GM19043 (cell line): ENCODE data around the gene CD300LB.
"Not testable (repeated sequence)": the region's sequence is repeated elsewhere in the genome, so short reads cannot be mapped to it uniquely, and the experiment has no call there.

Source experiments
- ATAC-seq: cut with Tn5 transposase; IDR thresholded peaks from one replicate; pipeline ENCODE4 v1.9.1; 2021; ENCODE audit warnings: low read depth; ENCODE audit not compliant: unreplicated experiment

The CD300LB gene

DNA sequence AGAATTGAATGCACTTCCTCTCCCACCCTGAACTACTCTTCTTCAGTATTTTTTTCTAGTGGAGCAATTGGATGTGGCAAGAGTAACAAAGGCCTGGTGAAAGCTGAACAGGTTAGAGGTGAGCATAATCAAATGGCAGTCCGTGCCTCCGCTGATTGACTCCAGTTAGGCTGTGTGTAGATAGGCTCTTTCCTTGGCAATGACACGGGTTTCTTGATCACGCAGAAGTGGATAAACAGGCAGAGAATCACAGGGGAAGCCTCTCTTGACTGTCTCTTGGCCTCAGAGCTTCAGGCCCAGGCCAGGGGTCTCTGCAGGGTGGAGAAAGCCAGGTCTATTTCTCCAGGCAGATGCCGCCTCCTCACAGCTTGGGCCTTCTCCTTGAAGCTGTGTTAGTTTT is 4.2 kb downstream of the CD300LB start:
- ATAC-seq = no peak

DNA sequence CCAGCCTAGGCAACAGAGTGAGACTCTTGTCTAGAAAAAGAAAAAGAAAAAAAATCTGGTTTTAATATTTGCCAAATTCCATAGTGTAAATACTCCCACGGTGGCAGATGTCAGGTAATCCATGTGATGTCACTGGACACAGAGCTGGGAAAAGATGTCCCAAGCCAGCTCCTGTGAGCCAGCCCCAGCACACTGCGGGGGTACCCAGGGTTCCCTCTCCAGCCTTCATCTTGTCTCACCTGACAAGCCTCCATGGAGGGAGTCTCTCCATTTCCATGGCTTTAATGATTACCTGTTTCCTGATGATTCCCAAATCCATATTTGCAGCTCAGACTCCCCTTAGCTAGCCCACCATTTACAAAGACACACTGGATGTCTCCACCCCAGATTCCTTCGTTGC is 4.6 kb downstream of the CD300LB start:
- no peak for ATAC-seq

DNA sequence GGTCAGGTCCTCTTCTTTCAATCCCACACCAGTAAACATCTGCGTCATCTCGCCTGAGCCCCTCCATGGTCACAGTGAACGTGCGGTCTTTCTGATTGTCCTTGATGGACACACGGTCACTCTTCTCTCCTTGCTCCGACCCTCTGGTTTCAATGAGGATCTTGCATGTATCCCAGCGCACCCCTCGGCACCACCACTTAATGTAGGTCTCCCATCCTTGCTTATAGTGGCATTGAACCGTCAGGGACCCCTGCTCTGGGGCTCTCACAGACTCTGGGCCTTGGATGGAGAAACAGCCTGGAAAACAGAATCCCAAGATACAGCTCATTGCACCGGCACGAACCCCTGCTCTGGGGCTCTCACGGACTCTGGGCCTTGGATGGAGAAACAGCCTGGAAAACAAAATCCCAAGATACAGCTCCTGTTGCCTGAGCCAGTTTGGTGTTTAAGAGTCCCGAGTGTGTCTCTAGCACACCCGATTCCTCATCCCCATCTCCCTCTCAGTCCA is 5.4 kb downstream of the CD300LB start:
- no peak for ATAC-seq

DNA sequence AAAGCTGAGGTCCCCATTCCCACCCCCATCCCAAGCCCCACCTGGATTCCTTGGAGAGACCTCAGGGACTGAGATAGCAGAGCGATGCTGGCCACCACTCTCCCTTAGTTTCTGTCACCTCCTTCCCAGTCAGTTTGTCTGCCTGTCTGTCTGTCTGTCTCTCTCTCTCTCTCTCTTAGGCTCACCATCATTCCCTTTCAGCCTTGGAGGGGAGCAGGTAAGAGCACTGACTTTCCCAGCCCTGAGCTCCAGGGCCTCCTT is 5.9 kb downstream of the CD300LB start:
- ATAC-seq = no peak

DNA sequence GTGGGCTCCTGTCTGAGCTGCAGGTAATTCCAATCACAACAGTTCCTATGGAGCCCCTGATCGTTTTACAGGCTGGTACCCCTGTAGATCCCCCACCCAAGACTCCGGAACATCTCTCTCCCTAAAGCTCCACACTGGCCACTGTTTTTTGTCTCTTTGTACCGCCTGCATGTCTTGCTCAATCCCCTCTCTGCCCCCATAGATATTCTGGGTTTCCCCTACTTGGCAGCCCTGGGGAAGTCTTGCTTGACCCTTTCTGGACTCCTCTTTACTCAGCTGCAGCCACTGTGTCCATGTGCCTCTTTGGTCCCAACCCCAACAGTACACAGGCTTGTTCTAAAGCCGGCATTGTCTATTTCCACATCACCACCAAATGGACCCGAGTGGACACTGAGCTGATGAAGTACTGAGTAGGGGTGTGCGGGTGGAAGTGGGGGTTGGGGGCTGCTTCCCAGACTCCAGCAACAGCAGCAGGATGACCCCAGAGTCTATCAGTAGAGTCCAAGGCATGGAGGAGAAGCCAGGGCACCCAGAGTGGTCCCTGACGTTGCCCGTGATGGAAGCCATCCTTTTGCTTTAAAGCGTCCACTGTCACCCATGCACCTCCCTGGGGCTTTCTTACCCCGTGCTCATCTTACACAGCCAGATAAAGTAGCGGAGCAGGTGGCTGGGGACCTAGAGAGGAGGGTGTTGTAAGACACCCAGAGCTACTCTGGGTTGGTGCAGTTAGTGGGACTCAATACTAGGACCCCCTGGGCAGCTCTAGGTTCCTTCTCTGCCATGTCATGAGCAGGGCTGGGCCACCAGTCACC is 6.4 kb downstream of the CD300LB start:
- no peak for ATAC-seq

DNA sequence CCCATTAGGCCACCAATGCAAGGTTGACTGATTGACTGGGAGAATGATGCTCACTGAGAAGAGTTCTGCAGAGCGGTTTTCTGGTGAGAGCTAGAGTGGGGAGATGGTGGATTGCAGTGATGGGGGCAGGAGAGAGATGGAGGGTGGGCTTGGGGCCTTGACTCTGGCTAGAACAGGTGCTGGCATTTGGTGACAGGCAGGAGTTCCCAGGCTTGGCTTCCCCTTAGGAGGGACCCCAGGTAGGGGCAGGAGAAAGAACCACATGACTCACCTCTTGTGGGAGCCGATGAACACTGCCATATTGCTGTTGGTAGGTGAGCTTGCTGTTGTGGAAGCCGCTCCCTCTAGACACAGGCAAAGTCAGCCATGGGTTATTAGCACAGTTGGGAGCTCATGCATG is 8.0 kb downstream of the CD300LB start:
- ATAC-seq = no peak

DNA sequence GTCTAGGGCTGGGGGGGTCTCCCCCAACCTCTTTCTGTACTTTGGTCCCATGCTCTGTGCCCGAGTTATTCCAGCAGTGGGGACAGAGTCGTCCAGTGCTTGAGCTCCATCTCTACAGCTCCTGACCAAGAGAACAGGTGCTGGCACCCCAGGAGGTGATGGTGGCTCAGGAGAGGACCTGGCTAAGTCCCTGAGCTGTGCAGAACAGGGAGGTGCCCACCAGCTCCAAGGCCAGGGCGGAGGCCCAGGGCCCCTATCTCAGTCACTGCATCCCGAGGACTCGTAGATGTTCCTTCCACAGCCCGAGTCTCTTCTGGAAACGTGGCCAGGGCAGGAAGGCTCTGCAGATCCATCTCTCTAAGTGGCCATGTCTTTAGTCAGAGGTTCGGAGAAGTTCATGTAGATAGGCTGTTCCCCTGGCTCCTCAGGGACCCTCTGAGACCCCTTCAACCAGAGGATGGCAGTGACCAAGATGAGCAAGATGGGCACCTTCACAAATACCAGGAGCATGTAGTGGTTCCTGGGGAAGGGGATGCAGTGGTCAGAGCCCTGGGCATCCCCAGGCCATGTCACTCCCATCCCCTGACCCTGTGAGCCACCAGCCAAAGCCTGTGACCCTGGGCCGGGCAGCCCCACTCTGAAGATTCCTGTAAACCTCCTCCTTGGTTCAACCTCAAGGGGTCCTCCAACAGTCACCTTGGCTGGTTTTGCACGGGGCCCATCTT is 8.7 kb downstream of the CD300LB start:
- ATAC-seq = no peak

DNA sequence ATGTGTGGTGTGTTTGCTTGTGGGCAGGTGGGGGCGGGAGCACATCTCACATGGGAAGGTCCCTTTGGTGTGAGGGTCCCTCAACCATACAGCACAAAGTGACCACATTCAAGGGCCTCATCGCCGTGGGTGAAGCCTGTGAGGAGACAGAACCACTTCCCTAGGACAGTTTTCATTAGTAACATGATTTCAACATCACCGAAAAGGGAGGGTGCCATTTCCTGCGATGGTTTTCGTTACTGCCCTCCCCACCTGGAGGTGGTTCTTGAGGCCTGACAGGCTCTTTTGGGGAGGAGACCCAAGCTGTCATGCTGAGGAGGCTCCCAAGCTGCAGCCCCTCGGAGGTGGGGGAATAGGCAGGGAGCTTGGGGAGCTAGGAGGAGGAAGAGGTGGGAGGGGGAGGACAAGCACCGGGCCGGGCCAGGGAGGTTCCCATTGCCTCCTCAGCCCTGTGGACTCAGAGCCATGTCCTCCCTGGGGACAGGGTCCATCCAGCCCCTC is 9.5 kb downstream of the CD300LB start:
- no peak for ATAC-seq

DNA sequence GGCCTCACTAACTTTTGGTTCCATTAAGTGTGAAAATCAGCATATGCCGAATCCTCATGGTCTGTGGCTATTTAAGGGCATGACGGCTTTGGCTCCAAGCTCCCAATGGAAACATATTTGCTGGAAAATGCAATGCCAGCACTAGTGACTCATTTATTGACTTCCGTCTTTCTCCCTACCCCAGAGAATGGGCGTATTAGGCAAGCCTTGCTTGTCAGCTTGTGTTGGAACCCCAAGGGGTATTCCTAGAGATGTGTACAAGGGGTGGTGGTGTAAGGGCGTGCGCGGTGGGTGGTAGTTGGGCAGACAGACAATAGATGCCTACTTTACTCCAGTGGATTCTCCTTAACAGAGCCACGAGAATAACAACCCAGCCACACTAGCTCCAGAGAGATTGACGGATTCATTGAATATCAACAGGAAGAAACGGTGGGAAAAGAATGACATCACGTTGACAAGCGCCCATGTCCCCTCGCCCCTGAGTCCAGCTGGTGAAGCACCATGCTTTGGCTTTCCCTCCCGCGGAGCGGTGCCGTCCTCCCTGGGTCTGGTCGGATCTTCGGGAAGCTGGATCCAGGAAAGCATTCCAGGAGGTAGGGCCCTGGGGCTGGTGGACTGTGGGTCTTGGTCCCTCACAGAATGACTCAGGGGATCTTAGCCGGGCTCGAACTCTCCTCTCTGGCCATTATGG is 10.3 kb downstream of the CD300LB start:
- ATAC-seq = no peak

DNA sequence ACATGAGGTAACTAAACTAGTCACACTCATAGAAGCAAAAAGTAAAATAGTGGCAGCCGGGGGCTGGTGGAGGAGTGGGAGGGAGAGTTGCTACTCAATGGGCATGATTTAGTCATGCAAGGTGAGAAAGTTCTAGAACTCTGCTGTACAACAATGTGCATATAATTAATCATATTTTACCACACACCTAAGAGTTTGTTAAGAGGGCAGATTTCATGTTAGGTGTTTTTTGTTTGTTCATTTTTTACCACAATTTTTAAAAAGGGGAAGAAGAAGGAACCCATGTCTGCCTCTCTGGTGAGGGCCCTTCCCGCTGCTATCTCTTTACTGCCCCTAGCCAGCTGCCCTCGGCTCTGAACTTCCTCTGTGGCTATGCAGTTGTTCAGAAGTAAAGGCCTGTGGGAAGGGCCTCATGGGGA is 11.2 kb downstream of the CD300LB start:
- ATAC-seq = no peak

DNA sequence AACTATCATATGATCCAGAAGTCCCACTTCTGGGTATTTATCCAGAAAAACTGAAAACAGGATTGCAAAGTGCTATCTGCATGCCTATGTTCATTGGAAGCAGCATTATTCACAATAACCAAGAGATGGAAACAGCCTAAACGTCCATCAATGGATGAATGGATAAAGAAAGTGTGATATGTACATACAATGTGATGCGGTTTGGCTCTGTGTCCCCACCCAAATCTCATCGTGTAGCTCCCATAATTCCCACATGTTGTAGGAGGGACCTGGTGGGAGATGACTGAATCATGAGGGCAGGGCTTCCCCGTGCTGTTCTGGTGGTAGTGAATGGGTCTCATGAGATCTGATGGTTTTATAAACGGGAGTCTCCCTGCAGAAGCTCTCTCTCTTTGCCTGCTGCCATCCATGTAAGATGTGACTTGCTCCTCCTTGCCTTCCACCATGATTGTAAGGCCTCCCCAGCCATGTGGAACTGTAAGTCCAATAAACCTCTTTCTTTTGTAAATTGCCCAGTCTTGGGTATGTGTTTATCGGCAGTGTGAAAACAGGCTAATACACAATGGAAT is 12.8 kb downstream of the CD300LB start:
- ATAC-seq = not testable (repeated sequence)

DNA sequence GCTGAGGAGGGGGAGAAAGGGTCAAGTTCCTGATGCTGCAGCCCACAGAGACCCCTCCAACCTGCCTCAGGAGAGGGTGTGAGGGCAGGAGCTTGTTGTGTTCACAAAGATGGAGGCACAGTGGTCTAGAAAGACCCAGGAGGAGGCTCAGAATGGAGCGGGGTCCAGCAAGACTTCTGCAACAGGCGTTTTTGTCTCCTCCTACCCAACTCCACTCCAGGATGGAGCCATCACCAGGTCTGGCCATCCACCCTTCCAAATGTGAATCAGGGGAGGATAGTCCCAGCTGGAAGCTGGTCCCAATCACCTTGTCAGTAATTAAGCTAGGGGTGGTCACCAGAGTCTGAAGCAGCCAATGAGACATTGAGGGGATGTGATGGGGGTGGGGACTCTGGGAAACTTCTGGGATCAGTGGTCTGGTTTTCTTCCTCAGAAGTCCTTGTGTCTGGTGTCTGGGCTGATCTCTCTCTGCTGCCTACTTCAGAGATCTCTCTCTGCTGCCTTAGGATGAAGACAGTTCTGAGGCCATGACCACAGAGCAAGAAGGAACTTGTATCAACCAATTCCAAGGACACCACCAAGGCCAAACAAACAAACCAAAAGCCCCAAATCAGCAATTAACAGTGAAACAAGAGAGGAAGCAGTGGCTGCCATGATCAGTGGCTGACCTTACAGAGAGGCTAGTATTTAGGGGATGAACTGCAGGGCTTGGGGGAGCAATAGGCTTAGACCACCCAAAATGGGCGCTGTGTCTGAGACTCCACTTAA is 14.5 kb downstream of the CD300LB start:
- no peak for ATAC-seq

DNA sequence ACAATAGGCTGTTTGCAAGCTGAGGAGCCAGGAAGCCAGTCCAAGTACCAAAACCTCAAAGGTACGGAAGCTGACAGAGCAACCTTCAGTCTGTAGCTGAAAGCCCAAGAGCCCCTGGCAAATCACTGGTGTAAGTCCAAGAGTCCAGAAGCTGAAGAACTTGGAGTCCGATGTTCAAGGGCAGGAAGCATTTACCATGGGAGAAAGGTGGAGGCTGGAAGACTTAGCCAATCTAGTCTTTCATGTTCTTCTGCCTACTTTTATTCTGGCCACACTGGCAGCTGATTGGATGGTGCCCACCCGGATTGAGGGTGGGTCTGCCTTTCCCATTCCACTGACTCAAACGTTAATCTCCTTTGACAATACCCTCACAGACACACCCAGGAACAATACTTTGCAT is 15.3 kb downstream of the CD300LB start:
- no peak for ATAC-seq

DNA sequence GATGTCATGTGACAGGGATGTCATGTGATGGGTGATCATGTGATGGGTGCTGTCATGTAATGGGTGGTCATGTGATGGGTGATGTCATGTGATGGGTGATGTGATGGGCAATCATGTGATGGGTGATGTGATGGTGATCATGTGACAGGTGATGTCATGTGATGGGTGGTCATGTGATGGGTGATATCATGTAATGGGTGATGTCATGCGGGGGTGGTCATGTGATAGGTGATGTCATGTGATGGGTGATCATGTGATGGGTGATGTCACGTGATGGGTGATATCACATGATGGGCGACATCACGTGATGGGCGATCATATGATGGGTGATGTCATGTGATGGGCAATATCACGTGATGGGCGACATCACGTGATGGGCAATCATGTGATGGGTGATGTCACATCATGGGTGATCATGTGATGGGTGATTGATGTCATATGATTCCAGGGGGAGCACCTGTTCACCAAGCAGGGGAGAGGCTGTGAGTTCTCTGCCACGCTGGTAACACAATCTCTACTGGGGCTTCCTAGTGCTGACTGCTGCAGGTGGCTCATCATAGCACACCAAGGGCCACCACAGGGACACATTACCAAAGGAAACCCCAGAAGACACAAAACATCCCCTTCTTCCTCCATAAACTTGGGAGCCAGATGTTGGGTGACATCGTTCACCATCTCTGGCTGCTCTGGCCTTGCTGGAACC is 16.5 kb downstream of the CD300LB start:
- ATAC-seq = no peak

DNA sequence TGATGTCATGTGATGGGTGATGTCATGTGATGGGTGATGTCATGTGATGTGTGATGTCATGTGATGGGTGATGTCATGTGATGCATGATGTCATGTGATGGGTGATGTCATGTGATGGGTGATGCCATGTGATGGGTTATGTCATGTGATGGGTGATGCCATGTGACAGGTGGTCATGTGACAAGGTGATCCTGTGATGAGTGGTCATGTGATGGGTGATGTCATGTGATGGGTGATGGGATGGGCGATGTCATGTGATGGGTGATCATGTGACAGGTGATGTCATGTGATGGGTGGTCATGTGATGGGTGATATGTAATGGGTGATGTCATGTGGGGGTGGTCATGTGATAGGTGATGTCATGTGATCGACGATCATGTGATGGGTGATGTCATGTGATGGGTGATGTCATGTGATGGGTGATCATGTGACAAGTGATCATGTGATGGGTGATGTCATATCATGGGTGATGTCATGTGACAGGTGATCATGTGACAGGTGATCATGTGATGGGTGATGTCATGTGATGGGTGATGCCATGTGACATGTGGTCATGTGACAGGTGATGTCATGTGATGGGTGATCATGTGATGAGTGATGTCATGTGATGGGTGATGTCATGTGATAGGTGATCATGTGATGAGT is 17.2 kb downstream of the CD300LB start:
- ATAC-seq = no peak

DNA sequence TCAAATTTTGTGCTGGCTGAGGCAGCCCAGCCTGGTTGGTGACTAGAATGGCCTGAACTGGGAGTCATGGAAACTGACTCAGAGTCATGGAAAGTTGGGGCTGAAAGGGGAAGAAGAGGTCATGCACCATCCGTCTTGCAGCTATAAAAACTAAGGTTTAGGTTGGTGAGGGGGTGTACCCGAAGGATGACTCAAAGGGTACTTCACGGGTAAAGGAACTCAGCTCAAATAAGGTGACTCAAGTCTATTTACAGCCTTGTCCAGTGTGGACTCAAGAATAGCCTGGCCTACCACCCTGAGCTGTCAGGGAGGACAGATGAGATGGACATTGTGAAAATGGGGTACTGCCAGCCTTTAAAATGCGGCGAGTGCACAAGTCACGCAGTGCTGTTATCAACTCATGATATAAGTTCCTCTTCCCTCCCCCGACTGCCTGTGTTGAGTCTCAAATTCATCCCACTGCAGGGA is 18.6 kb downstream of the CD300LB start:
- ATAC-seq = peak; percentile 61

DNA sequence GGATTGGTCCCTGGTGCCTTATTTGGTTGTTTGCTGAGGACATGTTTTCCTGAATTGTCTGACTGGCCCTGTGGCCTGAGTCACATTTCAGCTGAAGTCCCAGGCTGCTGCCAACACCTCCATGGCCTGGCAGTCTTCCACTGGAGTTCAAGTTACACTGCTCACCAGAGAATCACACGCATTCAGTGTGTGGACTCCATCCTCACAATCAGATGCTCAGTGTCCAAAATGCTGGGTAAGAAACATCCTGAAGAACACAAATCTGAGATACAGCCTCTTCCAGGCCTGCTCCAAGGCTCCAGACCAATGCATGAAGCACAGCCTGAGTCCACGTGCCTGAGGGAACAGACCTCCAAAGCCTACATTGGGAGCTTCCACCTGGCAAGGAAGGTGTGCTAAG is 19.2 kb downstream of the CD300LB start:
- ATAC-seq = no peak

DNA sequence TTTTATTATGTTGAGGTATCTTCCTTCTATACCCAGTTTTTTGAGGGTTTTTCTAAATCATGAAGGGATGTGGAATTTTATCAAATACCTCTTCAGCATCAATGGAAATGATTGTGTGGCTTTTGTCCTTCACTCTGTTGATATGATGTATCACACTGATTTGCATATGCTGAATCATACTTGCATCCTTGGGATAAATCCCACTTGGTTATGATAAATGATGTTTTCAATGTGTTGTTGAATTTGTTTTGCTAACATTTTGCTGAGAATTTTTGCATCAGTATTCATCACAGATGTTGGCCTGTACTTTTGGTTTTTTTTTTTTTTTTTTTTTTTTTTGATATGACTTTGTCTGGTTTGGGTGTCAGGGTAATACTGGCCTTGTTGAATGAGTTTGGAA is 23.1 kb downstream of the CD300LB start:
- ATAC-seq = no peak

DNA sequence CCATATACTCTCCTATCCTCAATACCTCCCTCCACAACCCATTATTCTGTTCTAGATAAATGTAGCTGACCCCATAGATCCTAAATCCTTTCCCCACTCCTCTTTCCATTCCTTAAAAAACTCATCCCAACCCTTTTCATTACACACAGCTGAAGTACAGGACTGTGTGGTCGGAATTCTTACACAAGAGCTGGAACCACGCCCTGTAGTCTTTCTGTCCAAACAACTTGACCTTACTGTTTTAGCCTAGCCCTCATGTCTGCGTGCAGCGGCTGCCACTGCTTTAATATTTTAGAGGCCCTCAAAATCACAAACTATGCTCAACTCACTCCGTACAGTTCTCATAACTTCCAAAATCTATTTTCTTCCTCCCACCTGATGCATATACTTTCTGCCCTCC is 27.3 kb downstream of the CD300LB start:
- not testable (repeated sequence) for ATAC-seq
